ENCODE measurements around the gene ZDHHC13. TPM values are rescaled to one million over a fixed set of nuclear protein-coding genes. Genes with fewer than 3 reads are reported as not detected.

Gene ZDHHC13
- total RNA-seq, 1 donor from 2014 or later, result 17.3 TPM

DNA sequence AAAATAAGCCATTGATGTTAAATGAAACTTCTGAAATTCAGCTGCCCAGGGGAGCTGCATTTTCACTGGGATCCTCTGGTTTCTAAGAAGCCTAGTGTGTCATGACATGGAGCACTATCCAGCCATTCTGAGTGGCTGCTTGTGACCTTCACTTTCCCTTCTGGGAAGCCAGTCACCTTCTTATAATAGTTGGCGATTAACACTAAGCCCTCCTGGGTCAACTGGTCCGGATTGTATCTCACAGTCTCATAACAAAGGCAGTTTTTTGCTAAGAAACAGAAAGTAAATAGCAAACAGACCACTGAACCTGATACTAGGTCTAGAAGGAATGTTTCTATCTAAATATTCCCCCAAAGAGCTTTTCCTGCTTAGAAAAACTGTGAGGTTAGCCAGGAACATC lies 76.9 kb downstream of the ZDHHC13 start:
- Mint-ChIP-seq H3K27me3 (ENCODE audit: low read depth) (peaks cover 1% of the 10 kb centered on the region), H3K27ac (no peak overlapping the region), H3K36me3 (no peaks in the 10 kb centered on the region), H3K9me3 (no peaks in the 10 kb centered on the region), H3K4me3 (no peak overlapping the region), H3K4me1 (peaks cover 3% of the 10 kb centered on the region)
- TF ChIP-seq, protein P1, sequence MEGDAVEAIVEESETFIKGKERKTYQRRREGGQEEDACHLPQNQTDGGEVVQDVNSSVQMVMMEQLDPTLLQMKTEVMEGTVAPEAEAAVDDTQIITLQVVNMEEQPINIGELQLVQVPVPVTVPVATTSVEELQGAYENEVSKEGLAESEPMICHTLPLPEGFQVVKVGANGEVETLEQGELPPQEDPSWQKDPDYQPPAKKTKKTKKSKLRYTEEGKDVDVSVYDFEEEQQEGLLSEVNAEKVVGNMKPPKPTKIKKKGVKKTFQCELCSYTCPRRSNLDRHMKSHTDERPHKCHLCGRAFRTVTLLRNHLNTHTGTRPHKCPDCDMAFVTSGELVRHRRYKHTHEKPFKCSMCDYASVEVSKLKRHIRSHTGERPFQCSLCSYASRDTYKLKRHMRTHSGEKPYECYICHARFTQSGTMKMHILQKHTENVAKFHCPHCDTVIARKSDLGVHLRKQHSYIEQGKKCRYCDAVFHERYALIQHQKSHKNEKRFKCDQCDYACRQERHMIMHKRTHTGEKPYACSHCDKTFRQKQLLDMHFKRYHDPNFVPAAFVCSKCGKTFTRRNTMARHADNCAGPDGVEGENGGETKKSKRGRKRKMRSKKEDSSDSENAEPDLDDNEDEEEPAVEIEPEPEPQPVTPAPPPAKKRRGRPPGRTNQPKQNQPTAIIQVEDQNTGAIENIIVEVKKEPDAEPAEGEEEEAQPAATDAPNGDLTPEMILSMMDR (IDR thresholded peaks at IDR 0.05; ENCODE audit: unreplicated experiment), result no peak
- no peak for DNase-seq (ENCODE audit: low spot score in 2 of 2, unreplicated experiment in 2 of 2)

DNA sequence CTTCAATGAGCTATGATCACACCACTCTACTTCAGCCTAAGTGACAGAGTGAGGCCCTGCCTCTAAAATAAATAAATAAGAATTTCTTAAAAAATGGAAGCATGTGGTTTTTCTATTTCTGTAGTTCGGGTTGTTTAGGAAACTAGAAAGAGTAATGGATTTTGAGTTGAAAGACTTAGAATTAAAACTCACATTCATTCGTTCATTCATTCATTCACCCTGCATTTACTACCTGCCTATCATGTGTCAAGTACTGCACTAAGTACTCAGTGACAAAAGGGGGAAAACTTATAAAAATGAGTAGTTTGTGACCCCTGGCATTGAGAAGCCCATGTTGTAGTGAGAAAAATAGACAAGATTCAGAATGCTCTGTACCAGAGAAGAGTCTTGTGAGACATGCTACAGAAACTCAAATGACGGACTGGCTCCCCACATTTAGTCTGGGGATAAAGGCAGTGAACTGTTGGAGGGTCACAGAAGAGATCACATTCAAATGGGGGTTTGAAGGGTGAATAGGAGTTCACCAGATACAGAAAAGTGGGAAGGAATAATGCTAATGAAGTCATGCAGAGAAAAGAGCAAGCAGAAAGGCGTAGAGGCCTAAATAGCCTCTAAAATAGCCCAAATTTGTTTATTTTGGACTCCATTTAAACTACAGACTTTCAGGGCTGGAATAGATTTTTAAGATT lies 77.8 kb downstream of the ZDHHC13 start:
- TF ChIP-seq, protein P1 (IDR thresholded peaks at IDR 0.05; ENCODE audit: unreplicated experiment), result no peak
- H3K27me3 Mint-ChIP-seq (ENCODE audit: low read depth), result peaks cover 1% of the 10 kb centered on the region
- peaks cover 10% of the 10 kb centered on the region for H3K4me1 Mint-ChIP-seq
- DNase-seq (ENCODE audit: low spot score in 2 of 2, unreplicated experiment in 2 of 2), result no peak
- no peak overlapping the region for H3K4me3 Mint-ChIP-seq
- no peaks in the 10 kb centered on the region for H3K9me3 Mint-ChIP-seq
- no peak overlapping the region for H3K27ac Mint-ChIP-seq
- no peaks in the 10 kb centered on the region for H3K36me3 Mint-ChIP-seq

DNA sequence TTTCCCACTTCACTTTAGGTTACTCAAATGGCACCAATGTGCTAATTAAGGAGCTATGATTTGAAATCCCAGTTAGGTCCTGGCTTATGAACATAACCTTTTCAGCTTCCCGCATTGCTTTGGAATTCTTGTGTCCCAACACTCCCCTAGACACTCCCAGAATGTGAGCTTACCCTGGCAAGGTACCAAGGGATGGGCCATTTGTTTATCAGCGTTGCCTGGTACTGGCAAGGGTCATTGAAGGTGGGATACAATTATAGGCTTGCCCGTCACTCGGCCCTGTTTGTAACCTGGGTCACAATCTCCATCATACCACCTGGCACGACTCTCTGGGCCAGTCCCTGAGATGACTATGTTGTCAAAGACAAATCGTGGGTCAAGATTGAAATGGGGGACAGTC lies 79.5 kb downstream of the ZDHHC13 start:
- TF ChIP-seq, protein P1 (IDR thresholded peaks at IDR 0.05; ENCODE audit: unreplicated experiment), result no peak
- Mint-ChIP-seq H3K27me3 (ENCODE audit: low read depth) (peaks cover 1% of the 10 kb centered on the region), H3K27ac (no peak overlapping the region), H3K36me3 (no peaks in the 10 kb centered on the region), H3K4me1 (peaks cover 23% of the 10 kb centered on the region), H3K9me3 (no peaks in the 10 kb centered on the region), H3K4me3 (no peak overlapping the region)
- DNase-seq (ENCODE audit: low spot score in 2 of 2, unreplicated experiment in 2 of 2), result no peak

DNA sequence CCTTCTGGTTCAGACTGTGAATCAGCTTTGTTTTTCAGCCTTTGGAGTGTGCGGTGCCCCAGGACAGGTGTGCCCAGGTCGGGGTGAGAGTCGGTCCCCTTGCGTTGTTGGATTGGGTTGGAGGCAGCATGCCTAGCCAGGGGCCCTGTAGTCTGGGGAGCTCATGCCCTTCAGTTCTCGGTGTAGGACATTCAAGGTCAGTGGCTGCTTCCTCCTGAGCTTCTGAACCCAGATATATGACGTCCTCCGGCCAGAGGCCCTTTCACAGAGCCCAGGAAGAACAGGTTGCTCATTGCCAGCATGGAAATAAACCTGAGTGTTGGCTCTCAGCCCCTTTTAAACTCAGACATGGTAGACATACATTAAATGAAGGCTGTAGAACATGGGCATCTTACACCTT lies 82.1 kb downstream of the ZDHHC13 start:
- no peaks in the 10 kb centered on the region for H3K9me3 Mint-ChIP-seq
- DNase-seq (ENCODE audit: low spot score in 2 of 2, unreplicated experiment in 2 of 2), result no peak
- no peaks in the 10 kb centered on the region for H3K36me3 Mint-ChIP-seq
- TF ChIP-seq, protein P1 (IDR thresholded peaks at IDR 0.05; ENCODE audit: unreplicated experiment), result no peak
- H3K27ac Mint-ChIP-seq, result no peak overlapping the region
- H3K27me3 Mint-ChIP-seq (ENCODE audit: low read depth), result peaks cover 1% of the 10 kb centered on the region
- H3K4me3 Mint-ChIP-seq, result no peak overlapping the region
- peaks cover 26% of the 10 kb centered on the region for H3K4me1 Mint-ChIP-seq

DNA sequence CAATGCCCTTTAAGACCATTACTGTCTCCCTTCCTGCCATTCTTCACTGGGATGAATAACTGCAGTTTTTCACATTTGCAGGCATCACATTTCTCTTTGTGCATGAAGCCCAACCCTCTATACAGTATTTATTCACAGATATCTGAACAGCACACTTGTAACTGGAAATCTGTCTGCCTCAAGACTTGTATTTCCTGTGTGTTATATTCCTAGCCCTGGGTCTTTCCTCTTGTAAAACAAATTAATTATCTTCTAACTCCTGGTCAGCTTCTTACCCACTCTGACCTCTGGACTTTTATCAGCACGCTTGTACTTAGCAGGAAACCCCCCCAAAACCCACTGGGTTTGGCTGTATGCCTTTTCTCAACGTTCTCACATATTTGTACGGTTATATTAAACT lies 82.8 kb downstream of the ZDHHC13 start:
- Mint-ChIP-seq H3K27me3 (ENCODE audit: low read depth) (peaks cover 1% of the 10 kb centered on the region), H3K4me1 (peaks cover 24% of the 10 kb centered on the region), H3K9me3 (no peaks in the 10 kb centered on the region), H3K36me3 (no peaks in the 10 kb centered on the region), H3K4me3 (no peak overlapping the region), H3K27ac (peak overlapping the region; percentile 54)
- TF ChIP-seq, protein P1 (IDR thresholded peaks at IDR 0.05; ENCODE audit: unreplicated experiment), result no peak
- no peak for DNase-seq (ENCODE audit: low spot score in 2 of 2, unreplicated experiment in 2 of 2)

All from mesothelial cell of epicardium (in vitro differentiated cells).